ENCODE measurements around the gene PTPRT.

DNA sequence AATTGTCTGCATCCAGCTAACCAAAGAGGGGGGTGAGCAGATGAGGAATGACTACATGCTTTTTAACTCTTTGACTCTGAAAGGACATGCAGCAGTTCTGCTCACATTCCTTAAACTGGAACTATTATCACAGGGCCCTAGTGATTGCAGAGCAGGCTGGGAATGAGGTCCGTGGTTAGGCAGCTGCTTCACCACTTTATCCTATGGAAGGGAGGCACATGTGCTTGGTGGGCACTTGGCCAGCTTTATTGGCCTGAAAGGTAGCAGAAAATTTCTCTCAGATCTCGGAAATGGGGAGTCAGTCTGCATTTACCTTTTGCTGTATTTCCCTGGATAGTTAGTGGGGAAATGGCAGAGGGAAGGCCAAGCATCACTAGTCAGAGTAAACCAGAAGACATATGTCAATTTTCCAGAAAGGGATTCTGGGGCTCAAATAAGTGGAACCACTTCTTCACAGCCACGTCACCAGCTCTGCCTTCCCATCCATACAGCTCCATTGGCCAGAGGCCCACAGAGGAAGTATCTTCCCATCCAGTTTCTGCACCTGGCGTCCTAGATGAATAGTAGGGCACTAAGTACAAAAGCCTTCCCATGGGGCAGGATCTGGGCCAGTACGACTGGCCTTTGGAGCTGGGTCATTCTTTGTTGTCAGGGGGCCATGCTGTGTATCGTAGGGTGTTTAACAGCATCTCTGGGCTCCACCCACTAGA is 444.8 kb downstream of the PTPRT start:
- TF ChIP-seq, protein P1, sequence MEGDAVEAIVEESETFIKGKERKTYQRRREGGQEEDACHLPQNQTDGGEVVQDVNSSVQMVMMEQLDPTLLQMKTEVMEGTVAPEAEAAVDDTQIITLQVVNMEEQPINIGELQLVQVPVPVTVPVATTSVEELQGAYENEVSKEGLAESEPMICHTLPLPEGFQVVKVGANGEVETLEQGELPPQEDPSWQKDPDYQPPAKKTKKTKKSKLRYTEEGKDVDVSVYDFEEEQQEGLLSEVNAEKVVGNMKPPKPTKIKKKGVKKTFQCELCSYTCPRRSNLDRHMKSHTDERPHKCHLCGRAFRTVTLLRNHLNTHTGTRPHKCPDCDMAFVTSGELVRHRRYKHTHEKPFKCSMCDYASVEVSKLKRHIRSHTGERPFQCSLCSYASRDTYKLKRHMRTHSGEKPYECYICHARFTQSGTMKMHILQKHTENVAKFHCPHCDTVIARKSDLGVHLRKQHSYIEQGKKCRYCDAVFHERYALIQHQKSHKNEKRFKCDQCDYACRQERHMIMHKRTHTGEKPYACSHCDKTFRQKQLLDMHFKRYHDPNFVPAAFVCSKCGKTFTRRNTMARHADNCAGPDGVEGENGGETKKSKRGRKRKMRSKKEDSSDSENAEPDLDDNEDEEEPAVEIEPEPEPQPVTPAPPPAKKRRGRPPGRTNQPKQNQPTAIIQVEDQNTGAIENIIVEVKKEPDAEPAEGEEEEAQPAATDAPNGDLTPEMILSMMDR (IDR thresholded peaks at IDR 0.05; ENCODE audit: insufficient read depth, low read length, poor library complexity, severe bottlenecking) = no peak
- TF ChIP-seq EZH2phosphoT487 (conservative IDR thresholded peaks at IDR 0.05; ENCODE audit: low read length) = no peak

Measured in SU-DHL-6 (cell line).